HG03175 (cell line): ENCODE data around the gene DPP6.
"Not testable (repeated sequence)": the region's sequence is repeated elsewhere in the genome, so short reads cannot be mapped to it uniquely, and the experiment has no call there.

ENCODE experiments used
- ATAC-seq: cut with Tn5 transposase; IDR thresholded peaks from one replicate; pipeline ENCODE4 v1.9.1; 2021; ENCODE audit warnings: mild to moderate bottlenecking, moderate library complexity; ENCODE audit not compliant: unreplicated experiment

The DPP6 gene

GRCh38 chr7:154646126-154647013 lies 594.2 kb downstream of the DPP6 start:
- no peak for ATAC-seq

- no peak for ATAC-seq
Observed at GRCh38 chr7:154647625-154648024, 595.4 kb downstream of the DPP6 start.

GRCh38 chr7:154649015-154649414 lies 596.8 kb downstream of the DPP6 start:
- ATAC-seq, result no peak

- no peak for ATAC-seq
Observed at GRCh38 chr7:154649434-154649833, 597.2 kb downstream of the DPP6 start.

- ATAC-seq, result no peak
Observed at GRCh38 chr7:154650275-154650674, 598.1 kb downstream of the DPP6 start.

- ATAC-seq, result no peak
Observed at GRCh38 chr7:154651501-154651900, 599.3 kb downstream of the DPP6 start.

- ATAC-seq, result no peak
Observed at GRCh38 chr7:154652564-154652963, 600.4 kb downstream of the DPP6 start.

GRCh38 chr7:154653281-154653680 lies 601.1 kb downstream of the DPP6 start:
- ATAC-seq, result no peak

- ATAC-seq, result no peak
Observed at GRCh38 chr7:154656618-154657017, 604.4 kb downstream of the DPP6 start.

GRCh38 chr7:154666768-154667167 lies 614.6 kb downstream of the DPP6 start:
- ATAC-seq, result no peak

- ATAC-seq, result no peak
Observed at GRCh38 chr7:154672659-154673415, 620.6 kb downstream of the DPP6 start.

GRCh38 chr7:154674191-154674590 lies 622.0 kb downstream of the DPP6 start:
- ATAC-seq, result no peak

- no peak for ATAC-seq
Observed at GRCh38 chr7:154675560-154675959, 623.4 kb downstream of the DPP6 start.

GRCh38 chr7:154676033-154676421 lies 623.8 kb downstream of the DPP6 start:
- ATAC-seq, result not testable (repeated sequence)

GRCh38 chr7:154676422-154677073 lies 624.4 kb downstream of the DPP6 start:
- no peak for ATAC-seq

- no peak for ATAC-seq
Observed at GRCh38 chr7:154677454-154677853, 625.3 kb downstream of the DPP6 start.

GRCh38 chr7:154678001-154678550 lies 625.9 kb downstream of the DPP6 start:
- ATAC-seq, result not testable (repeated sequence)

GRCh38 chr7:154679379-154680053 lies 627.3 kb downstream of the DPP6 start:
- no peak for ATAC-seq

- ATAC-seq, result no peak
Observed at GRCh38 chr7:154680894-154681659, 628.9 kb downstream of the DPP6 start.

- ATAC-seq, result no peak
Observed at GRCh38 chr7:154682003-154682402, 629.8 kb downstream of the DPP6 start.
